ENCODE data around the gene BICD2.
"Not testable (repeated sequence)": the region's sequence is repeated elsewhere in the genome, so short reads cannot be mapped to it uniquely, and the experiment has no call there.

Gene BICD2

DNA sequence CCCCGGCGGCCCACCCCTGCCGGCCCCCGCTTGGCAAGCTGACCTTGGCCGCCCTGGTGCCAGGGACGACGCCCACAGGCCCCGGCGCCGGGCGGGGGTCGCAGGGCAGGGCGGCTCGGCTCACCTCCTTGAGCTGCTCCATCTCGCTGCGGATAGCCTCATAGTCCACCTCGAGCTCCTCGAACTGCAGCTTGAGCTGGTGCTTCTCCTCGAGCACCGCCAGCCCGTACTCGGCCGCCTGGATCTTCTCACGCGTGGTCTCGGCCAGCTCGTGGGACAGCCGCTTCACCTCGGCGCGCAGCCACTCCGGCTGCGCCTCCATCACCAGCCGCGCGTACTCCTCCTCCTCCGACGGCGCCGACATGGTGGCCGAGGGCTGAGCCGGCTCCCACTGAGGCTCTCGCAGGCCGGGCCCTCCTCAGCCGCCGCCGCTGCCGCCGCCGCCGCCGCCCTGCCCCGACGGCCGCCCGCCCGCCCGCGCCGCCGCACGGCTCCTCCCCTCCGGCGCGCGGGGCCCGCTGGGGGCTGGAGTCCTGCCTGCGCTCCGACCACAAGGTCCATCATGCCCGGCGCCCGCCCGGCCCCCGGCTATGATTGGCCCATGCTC is at the start of gene BICD2:
Gene BICD2, minus strand, starts transcription at position 453 of the 607 bp plus-strand sequence. Its CDS starts 89 bp downstream, at position 364.
- no peak for DNase-seq (ENCODE audit: low read depth)

DNA sequence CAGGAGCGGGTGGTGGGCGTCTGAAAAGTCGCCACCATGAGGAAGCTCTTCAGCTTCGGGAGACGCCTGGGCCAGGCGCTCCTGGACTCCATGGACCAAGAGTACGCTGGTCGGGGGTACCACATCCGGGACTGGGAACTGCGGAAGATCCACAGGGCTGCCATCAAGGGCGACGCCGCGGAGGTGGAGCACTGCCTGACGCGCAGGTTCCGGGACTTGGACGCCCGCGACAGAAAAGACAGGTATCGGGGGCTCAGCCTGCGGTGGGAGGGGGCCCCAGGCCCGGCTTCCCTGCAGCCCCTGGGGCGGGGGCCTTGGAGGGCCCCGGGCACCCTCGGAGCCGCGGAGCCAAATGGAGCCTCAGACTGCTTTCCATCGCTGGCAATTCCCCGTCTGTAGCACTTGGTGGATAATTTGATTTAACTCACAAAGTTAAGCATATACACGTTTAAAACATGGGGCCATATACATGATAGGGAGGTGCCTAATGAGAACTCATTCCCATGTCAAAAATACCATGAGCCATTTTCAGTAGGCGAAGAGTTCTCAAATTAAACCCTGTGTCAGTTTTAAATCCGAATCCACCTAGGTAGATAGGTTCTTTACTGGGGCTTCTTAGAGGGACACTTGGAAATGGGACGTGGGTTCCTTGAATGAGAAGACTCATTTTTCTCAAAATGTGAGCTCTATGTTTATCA is 45.1 kb upstream of the BICD2 start:
- not testable (repeated sequence) for DNase-seq (ENCODE audit: low read depth)

DNA sequence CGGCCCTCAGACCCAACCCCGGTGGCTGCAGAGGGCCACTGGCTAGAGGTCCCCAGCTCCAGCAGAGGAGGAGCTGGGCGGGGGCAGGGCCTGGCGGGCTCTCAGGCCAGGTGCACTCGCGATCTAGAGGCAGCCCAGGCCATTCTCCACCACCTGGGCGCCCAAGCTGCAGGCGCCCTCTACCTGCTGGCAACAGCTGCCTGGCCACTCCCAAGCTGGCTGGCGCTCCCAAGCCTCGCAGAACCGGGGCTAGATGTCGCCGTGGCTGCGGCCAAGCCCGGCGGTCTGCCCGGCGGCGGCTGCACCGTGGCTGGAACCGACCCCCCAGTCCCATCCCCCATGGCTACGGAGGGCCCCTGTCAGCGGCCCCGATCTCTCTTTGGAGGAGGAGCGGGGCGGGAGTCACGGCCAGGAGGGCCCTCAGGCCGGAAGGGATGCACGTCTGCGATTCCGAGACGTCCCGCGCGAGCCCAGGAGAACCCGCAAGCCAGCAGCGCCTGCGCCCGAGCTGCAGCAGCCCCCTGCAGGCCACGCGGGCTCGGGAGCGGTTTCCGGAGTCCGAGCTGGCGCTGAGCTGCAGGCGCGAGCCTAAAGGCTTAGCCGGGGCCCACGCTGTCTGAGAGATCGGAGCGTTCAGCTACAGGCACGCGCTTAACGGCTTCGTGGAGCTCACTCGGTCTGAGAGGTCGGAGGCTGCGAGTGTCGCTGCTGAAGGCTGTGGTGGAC is 44.3 kb upstream of the BICD2 start:
- peak; percentile 68 for DNase-seq (ENCODE audit: low read depth)

DNA sequence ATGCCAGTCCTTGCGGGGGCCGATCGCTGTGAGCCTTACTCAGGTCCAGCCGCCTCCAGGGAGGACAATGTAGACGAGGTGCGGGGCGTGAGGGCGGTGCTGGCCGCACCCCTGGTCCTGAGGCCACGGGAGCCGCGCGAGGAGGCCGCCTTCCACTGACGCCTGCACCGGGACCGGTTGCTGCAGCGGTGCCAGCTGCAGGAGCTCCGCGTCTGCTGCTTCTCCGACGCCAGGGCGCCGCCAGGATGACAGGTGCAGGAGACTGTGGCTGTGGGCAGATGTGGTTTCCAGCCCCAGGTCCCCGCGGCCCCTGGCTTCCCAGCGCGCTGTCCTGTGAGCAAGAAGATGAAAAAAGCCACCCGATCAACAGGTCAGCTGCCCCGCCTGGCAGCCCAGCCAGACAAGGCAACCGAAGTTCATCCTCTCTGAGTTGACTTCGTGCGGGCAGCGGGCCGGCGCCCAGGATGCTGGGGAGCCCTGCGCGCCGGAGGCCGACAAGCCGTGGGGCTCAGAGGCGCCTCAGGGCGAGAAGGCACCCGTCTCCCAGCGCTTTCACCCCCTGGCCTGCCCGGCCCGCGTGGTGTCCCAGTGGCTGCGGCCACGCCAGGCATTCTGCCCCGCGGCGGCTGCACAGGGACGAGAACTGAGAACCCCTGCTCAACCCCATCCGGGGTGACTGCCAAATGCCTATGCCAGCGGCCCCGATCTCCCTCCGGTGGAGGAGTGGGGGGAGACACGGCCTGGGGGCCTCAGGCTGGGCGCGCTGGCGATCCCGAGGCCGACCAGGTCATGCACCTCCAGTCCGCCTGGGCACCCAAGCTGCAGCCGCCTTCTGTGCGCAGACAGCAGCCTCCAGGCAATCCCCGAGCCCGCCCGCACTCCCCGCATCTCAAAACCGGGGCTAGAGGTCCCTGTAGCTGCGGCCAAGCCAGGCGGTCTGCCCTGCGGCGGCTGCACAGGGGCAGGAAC is 43.4 kb upstream of the BICD2 start:
- no peak for DNase-seq (ENCODE audit: low read depth)

DNA sequence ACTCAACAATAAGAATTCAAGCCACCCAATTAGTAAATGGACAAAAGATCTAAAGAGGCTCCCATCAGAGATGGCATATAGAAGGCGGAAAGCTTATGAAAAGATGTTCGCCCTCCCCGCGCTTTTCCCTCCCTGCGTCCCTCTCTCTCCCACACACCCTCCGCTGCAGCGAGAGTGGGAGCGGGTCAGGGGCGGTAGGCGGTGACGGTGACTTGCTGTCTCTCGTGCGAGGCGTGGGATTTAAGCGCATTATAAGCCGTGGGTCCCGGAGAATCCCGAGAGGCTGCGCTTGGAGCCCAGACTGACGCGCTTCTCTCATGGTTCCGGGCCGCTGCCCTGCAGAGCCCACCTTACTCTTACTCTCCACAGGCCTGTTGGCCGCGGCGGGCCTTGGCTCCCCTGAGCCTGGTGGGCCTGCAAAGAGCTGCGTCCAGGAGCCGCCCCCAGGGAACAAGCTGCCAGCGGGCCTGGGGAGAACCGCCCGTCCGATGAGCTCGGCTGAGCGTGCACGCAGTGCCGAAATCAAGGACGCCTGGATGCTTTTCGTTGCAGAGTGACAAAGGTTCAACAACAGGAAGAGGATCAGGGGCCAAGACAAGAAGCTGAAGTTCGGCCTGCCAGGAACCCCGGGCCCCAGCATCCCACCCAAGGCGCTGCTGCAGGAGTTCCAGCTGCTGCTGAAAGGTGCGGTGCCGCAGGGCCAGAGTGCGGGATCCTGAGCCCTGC is 42.6 kb upstream of the BICD2 start:
- no peak for DNase-seq (ENCODE audit: low read depth)

DNA sequence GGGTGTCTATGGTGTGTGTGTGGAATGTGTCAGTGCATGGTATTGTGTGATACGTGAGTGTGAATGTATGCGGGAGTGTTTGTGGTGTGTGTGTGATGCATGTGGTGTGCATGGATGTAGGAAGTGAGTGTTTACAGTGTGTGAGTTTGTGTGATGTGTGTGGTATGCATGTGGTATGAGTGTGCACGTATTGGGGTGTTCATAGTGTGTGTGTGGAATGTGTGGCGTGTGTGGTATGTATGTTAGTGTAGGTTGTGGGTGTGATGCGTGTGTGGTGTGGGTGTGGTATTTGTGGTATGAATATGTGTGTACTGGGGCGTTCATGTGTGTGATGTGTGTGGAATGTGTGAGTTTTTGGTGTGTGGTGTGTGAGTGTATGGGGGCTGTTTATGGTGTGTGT is 40.1 kb upstream of the BICD2 start:
- DNase-seq (ENCODE audit: low read depth), result no peak

DNA sequence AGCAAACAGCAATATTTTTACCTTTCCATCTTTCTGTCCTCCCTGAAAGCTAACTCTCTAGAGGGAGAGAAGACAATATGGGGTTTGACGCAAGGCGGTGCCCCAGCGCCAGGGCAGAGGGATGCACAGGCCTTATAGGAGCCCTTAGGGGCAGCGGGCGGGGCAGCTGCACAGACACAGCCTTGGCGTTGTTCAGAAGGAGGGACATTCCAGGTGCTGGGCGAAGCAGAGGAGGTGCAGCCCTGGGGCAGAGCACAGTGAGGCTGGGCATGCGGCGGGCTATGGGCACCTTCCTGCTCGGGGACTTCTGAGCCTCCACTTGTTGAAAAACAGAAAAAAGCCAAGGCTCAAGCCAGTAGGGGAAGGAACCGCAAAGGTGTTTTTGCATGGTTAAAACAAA is 33.7 kb upstream of the BICD2 start:
- no peak for DNase-seq (ENCODE audit: low read depth)

DNA sequence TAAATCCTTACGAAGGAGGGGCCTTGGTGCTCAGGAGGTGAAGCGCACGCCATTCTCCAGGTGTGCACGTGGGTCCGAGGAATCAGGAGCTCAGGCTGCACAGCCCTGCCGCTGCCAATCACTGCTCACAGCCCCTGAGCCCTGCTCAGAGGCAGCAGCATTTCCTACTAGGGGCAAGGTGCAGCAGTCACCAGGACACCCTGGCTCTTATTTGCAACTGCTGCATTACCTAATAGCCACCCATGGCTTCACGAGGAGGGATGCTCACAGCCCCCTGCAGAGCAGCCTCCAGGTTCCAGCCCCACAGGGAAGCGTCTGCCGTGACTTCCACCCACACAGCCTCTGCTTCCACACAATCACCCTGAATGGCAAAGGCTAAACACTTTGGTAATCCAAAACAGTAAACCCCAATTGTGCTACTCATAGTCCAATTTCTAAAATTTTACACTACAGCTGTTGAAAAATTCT is 31.7 kb upstream of the BICD2 start:
- not testable (repeated sequence) for DNase-seq (ENCODE audit: low read depth)

DNA sequence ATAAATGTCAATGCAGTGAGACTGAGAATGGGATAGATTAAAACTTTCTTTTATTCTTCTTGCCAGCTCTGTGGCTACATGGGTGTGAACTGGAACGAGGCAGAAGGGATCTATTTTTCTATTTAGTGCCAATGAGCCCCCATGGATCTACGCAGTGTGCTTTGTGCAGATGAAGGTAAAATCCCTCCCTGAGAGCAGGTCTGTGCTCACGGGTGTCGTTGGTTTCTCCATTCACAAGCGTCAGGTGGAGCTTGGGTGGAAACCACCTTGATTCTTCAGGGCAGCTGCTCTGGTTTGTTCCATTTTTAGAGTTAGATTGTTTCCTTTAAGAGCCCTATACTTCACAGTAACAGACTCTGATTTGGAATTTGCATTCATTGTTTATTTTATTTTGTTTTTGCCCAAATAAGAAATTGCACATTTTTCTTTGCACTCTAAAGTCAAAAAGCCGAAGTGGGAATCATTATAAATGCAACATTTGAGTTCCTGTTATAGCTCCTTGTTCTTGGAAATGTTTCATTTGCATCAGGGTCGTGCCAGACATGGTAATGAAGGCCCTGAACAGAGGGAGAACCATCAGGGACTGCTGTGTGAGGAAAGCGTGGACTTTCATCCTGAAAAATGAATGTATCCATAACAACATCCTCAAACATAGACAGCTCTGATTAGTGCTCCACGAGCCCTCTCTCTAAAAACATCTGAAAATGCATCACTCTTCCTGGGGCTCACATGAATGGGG is 31.1 kb upstream of the BICD2 start:
- DNase-seq (ENCODE audit: low read depth), result no peak

DNA sequence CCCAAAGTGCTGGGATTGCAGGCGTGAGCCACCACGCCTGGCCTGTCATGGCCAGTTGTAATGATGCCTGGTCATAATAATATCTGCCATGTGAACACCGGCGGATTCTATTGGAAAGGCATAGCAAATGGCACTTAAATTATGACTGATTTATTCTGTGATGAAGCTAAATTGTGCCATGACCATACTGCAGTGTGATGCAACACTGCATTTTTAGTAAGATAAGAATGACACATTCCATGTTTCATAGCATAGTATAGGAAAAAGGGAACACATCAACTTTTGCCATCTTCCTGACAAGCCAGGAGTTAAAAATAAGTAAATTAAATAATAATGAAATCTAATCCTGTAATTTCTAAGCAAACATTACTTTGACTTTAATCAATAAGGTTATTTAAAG is 30.4 kb upstream of the BICD2 start:
- no peak for DNase-seq (ENCODE audit: low read depth)

DNA sequence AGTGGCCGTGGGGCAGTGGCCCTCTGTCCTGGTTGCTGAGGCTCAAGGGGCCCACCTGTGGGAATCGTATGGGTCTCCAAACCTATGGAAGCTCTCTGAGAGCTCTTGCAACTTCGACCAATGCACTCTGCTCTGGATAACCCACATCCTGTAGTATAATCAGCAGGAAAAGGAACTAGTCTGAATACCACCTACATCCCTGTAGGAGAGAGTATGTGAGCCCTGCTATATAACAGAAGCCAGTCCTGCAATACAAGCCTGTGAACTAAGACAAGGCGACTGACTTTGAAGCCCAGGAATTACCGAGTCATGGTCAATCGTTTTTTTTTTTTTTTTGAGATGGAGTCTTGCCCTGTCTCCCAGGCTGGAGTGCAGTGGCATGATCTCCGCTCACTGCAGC is 29.8 kb upstream of the BICD2 start:
- DNase-seq (ENCODE audit: low read depth), result no peak

DNA sequence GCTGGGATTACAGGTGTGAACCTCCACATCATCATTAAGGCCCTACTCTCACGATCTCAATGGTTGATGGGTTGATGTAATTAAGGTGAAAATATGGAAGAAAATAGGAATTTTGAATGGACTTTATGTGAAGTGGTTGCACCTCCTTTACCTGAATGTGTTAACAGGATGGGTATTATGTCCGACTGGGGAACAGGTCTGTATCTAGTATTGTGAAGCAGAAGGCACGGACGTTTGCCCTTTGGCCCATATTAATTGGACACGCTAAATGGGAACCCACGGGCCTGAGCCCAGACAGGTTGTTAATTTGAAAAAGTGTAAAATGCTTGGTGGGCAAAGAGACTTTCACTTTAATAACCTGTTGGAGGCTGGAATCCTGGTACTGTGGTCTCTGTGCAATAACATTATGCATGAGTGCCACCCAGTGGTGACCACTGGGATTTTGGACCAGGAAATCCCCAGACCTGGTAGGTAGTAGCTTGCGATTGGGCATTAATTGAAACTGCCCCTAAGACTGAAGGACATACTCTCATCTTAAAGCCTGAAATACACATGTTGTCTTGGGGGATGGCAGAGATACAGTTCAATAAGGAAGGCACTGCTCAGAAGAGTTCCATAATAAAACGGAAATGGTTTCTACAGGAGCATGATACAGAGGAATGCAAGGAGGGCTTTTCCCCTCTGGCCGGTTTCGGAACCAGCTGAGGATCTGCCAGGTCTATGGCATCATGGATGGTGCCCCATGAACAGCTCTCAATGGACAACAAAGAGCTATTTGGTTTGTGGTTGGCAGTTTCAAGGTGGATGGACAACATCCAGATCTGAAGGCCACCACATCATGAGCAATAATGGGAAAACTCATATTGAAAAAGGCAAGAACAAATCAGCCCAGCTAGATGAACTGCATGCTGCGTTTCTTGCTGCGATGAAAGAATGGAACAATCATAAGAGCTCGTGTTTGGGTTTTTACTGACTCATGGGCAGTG is 26.2 kb upstream of the BICD2 start:
- peak; percentile 56 for DNase-seq (ENCODE audit: low read depth)

DNA sequence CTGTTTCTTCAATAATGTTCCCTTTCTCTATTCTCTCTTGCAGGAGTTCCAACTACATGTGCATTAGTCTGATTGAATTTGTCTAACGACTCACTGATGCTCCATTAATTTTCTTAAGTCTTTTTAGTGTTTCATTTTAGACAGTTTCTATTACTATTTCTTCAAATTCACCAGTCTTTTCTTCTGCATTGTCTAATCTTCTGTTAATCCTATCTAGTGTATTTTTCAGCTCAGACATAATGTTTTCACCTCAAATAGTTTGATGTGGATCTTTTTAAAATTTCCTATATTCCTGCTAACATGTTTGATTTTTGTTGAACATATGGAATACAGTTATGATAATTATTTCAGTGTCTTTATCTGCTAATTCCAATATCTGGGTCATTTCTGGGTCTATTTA is 21.7 kb upstream of the BICD2 start:
- no peak for DNase-seq (ENCODE audit: low read depth)

DNA sequence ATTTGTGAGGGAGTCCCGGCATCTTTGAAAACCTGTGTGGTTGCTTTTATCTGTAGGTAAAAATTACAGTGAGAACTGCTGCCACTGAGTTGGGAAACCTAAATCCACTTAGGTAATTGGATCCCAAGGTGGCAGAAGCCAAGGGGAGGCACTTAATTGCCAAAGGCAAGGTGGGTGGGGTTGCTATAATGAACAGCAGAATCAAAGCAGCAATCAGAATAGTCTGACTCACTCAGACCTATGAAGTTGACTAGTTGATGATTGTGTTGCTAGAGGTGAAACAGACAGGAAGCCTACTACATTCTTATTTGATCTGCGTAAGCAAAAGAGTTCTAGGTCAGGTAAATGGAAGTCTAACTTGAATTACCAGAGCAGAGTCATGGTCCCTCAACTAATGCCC is 17.3 kb upstream of the BICD2 start:
- DNase-seq (ENCODE audit: low read depth), result no peak

DNA sequence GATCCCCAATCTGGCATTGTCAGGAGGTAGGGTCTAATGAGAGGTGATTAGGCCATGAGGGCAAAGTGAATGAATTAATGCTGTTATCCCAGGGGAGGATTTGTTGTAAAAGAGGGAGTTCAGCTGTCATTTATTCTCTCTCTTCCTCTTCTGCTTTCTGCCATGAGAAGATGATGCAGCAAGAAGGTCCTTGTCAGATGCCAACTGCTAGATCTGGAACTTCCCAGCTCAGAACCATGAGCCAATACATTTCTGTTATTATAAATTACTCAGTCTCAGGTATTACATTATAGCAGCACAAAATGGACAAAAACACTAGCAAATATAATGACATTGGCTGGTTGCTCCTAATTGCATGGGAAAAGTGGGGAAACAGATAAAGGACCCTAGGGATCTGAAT is 15.6 kb upstream of the BICD2 start:
- DNase-seq (ENCODE audit: low read depth), result no peak

DNA sequence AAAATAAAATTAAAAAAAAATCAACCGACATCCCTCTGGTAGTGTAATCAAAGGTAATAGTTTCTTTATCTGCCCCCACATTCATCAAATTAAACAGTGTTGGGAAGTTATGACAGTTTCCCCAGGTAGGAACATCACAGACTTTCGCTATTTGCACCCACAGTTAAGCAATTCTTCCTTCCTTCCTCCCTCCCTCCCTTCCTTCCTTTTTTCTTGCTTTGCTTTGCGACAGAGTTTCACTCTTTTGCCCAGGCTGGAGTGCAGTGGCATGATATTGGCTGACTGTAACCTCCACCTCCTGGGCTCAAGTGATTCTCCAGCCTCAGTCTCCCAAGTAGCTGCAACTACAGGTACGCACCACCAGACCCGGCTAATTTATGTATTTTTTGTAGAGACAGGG is 10.8 kb upstream of the BICD2 start:
- no peak for DNase-seq (ENCODE audit: low read depth)

DNA sequence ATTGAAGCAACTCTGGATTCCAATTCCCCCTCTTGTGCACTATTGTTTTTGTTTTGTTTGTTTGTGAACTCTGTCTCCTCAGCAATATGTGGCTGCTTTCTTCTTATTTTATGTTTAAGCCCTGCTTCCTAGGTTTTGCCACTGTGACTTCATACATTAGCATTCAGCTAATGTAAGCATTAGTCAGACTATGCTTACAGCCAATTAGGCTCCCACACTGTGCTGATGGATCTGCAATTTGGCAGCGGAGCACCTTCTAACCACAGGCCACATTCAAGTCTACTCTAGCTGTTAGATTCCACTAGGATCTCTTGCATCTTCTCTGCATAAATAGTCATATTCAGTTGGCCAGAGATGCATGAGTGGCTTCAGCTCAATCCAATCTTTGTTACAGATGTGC is 9.6 kb upstream of the BICD2 start:
- DNase-seq (ENCODE audit: low read depth), result peak; percentile 78

DNA sequence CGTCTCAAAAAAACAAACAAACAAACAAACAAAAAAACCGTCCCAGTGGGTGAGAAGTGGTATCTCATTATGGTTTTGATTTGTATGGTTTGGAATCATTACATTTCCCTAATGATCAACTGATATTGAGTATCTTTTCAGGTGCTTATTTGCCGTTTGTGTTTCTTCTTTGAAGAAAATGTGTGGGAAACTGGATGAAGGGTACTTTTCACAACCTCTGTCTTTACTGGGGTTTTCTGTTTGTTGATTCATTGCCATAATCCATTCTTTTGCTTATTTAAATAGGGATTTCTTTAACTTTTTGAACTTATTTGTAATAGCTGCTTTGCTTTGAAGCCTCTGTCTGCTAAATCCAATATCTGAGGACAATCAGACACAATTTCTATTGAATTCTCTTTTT is 9.2 kb upstream of the BICD2 start:
- DNase-seq (ENCODE audit: low read depth), result no peak

DNA sequence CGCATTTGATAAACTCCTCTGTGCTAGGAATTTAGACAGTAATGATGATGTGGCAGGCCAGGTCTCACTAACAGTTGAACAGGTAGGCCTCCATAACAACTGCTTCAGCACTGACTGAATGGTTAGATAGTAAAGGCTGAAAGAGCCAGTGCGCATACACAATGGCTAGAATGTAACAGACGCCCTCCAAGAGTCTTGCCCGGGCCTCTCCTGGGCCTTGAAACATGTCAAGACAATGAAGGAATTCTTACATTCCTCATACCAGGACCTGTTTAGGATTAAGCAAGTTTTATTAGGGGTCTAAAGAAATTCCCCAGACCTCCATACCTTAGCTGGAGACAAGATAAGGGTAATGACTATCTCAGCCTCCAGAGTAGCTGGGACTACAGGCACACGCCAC is 6.7 kb upstream of the BICD2 start:
- no peak for DNase-seq (ENCODE audit: low read depth)
